A549 (cell line): ENCODE measurements around the gene CUL2. TPM values are rescaled to one million over a fixed set of nuclear protein-coding genes. Genes with fewer than 3 reads are reported as not detected.
A peak's percentile ranks its signal among the peaks of the same experiment; 100 is the strongest.

ENCODE experiments used
- ATAC-seq, 2 experiments: fragments of 200-7000 bp in 1 of 2; fragments of >200 bp in 1 of 2; cut with Nextera tagmentation in 1 of 2; cut with Tn5 transposase in 1 of 2; 3 replicates each; pipeline versions ENCODE4 v1.8.0 to v1.9.1; 2018 to 2020; ENCODE audit warnings: mild to moderate bottlenecking in 1 of 2, moderate library complexity in 1 of 2
- CTCF ChIA-PET: fragments of 300-600 bp; sonication (Branson Sonifier 250); formaldehyde crosslinking; extraction: SDS; loops from one replicate; lab custom pipeline; 2021; ENCODE audit warnings: antibody characterized with exemption, inconsistent platforms; lab: Yijun Ruan, JAX
- POLR2A ChIA-PET: fragments of 350-600 bp; formaldehyde crosslinking; extraction: SDS; loops from one replicate; lab custom pipeline; 2021; ENCODE audit warnings: antibody characterized with exemption, inconsistent platforms; lab: Yijun Ruan, JAX
- DNase-seq, 2 experiments: peaks; one replicate each; pipeline versions ENCODE4 v3.0.0 to v3.0.0-alpha.2; 2011 to 2016; ENCODE audit warnings: low read depth in 1 of 2, low spot score in 1 of 2
- FAIRE-seq: peaks from 2 replicates; lab custom pipeline; 2011; peaks lifted over from hg19 to GRCh38; lab: Jason Lieb, UNC
- H3K27ac ChIP-seq, 2 experiments: fragments of >200 bp; sonication (Bioruptor Twin); formaldehyde crosslinking; 3 replicates each; pipeline ENCODE4 v1.5.1; 2016 to 2017
- H3K4me1 ChIP-seq: fragments of >200 bp; sonication (Bioruptor Twin); formaldehyde crosslinking; 3 replicates; pipeline ENCODE4 v1.6.1; 2016
- H3K4me2 ChIP-seq: fragments of >200 bp; sonication (Bioruptor Twin); formaldehyde crosslinking; 3 replicates; pipeline ENCODE4 v1.6.1; 2016
- H3K4me3 ChIP-seq: fragments of >200 bp; sonication (Bioruptor Twin); formaldehyde crosslinking; 3 replicates; pipeline ENCODE4 v1.5.1; 2016
- H3K9me3 ChIP-seq: fragments of >200 bp; sonication (Bioruptor Twin); formaldehyde crosslinking; 3 replicates; pipeline ENCODE4 v1.6.1; 2016
- ATOH8 ChIP-seq: fragments of 250-450 bp; sonication (Bioruptor Pico); IDR thresholded peaks from 2 replicates; pipeline ENCODE4 v1.5.0; 2020; ENCODE audit warnings: low read depth, mild to moderate bottlenecking, moderate library complexity
- CTCF ChIP-seq: fragments of >200 bp; sonication (Bioruptor Twin); formaldehyde crosslinking; IDR thresholded peaks from 3 replicates; pipeline ENCODE4 v1.5.1; 2016
- E2F6 ChIP-seq: IDR thresholded peaks from 2 replicates; pipeline ENCODE4 v1.6.1; 2012; ENCODE audit warnings: low read depth, borderline replicate concordance
- EHMT2 ChIP-seq: fragments of 200-600 bp; sonication (generic); IDR thresholded peaks from 2 replicates; pipeline ENCODE4 v1.6.1; 2016; ENCODE audit warnings: antibody characterized with exemption, low read depth, mild to moderate bottlenecking, moderate library complexity
- ESRRA ChIP-seq: fragments of 150-350 bp; IDR thresholded peaks from 2 replicates; pipeline ENCODE4 v1.6.1; 2014; ENCODE audit warnings: mild to moderate bottlenecking, low read length, borderline replicate concordance
- HEYL ChIP-seq: fragments of 250-450 bp; sonication (Bioruptor Pico); IDR thresholded peaks from 2 replicates; pipeline ENCODE4 v1.8.0; 2021; ENCODE audit warnings: mild to moderate bottlenecking, moderate library complexity
- HOXB13 ChIP-seq: fragments of 250-450 bp; sonication (Bioruptor Pico); IDR thresholded peaks from 2 replicates; pipeline ENCODE4 v1.5.0; 2020; ENCODE audit warnings: low read depth, mild to moderate bottlenecking, moderate library complexity
- JUN ChIP-seq, 2 experiments: fragments of >200 bp; sonication (Bioruptor Twin); formaldehyde crosslinking; IDR thresholded peaks; 2 replicates in 1 of 2; 3 replicates in 1 of 2; pipeline ENCODE4 v1.6.1; 2016 to 2017
- JUNB ChIP-seq: fragments of >200 bp; sonication (Bioruptor Twin); formaldehyde crosslinking; IDR thresholded peaks from 2 replicates; pipeline ENCODE4 v1.6.1; 2016
- MAZ ChIP-seq: fragments of 150-350 bp; IDR thresholded peaks from 2 replicates; pipeline ENCODE4 v1.6.1; 2014; ENCODE audit warnings: antibody characterized with exemption, low read depth, low read length, borderline replicate concordance
- NPAS2 ChIP-seq: fragments of 250-450 bp; sonication (Bioruptor Pico); IDR thresholded peaks from 2 replicates; pipeline ENCODE4 v1.8.0; 2022; ENCODE audit warnings: mild to moderate bottlenecking, moderate library complexity, borderline replicate concordance
- POLR2A ChIP-seq: IDR thresholded peaks from 2 replicates; pipeline ENCODE4 v1.6.1; 2012; ENCODE audit warnings: mild to moderate bottlenecking, low read length
- RAD21 ChIP-seq, 2 experiments: fragments of >200 bp in 1 of 2; sonication (Bioruptor Twin) in 1 of 2; formaldehyde crosslinking in 1 of 2; IDR thresholded peaks in 1 of 2; conservative IDR thresholded peaks in 1 of 2; 2 replicates in 1 of 2; 3 replicates in 1 of 2; pipeline ENCODE4 v1.6.1; 2012 to 2018; ENCODE audit warnings: inconsistent platforms in 1 of 2
- RCOR1 ChIP-seq: fragments of 150-350 bp; IDR thresholded peaks from 2 replicates; pipeline ENCODE4 v1.6.1; 2014; ENCODE audit warnings: antibody characterized with exemption, low read length, low read depth
- RNF2 ChIP-seq: fragments of 200-600 bp; sonication (generic); IDR thresholded peaks from 2 replicates; pipeline ENCODE4 v1.6.1; 2016; ENCODE audit warnings: low read depth, mild to moderate bottlenecking, antibody characterized with exemption, moderate library complexity, borderline replicate concordance
- SMC3 ChIP-seq: fragments of >200 bp; sonication (Bioruptor Twin); formaldehyde crosslinking; IDR thresholded peaks from 3 replicates; pipeline ENCODE4 v1.6.1; 2018; ENCODE audit warnings: inconsistent platforms
- SREBF2 ChIP-seq: fragments of 450-650 bp; IDR thresholded peaks from 2 replicates; pipeline ENCODE4 v1.6.1; 2014; ENCODE audit warnings: mild to moderate bottlenecking, moderate library complexity
- TP53 ChIP-seq: fragments of 250-450 bp; sonication (Bioruptor Pico); IDR thresholded peaks from 2 replicates; pipeline ENCODE4 v1.5.0; 2021; ENCODE audit warnings: mild to moderate bottlenecking, moderate library complexity
- ZC3H11A ChIP-seq: fragments of 450-650 bp; IDR thresholded peaks from 2 replicates; pipeline ENCODE4 v1.6.1; 2014; ENCODE audit warnings: antibody characterized with exemption, mild to moderate bottlenecking
- ZFP36 ChIP-seq: fragments of 450-650 bp; IDR thresholded peaks from 2 replicates; pipeline ENCODE4 v1.6.1; 2014; ENCODE audit warnings: borderline replicate concordance; ENCODE audit not compliant: partially characterized antibody
- ZNF302 ChIP-seq: fragments of 250-450 bp; sonication (Bioruptor Pico); IDR thresholded peaks from 2 replicates; pipeline ENCODE4 v1.9.0; 2021; ENCODE audit warnings: inconsistent platforms, mild to moderate bottlenecking, moderate library complexity
- ZSCAN20 ChIP-seq: fragments of 250-450 bp; sonication (Bioruptor Pico); IDR thresholded peaks from 2 replicates; pipeline ENCODE4 v1.8.0; 2022; ENCODE audit warnings: mild to moderate bottlenecking, moderate library complexity
- WGBS: methylation state at CpG from one replicate; pipeline ENCODE4 v1.1.6; 2017; ENCODE audit errors: missing lambda C conversion rate; 5-methylcytosine and 5-hydroxymethylcytosine counted together
- polyA plus RNA-seq, 4 experiments: library from polyadenylated mRNA; depleted of rRNA in 3 of 4; stranded (reverse); fragments of >200 nt; fragmentation: RNase III in 1 of 4; extraction: RNeasy Plus Mini Kit Qiagen cat#74134 plus additional on column Dnase treatment in 1 of 4; gene quantifications; 2 replicates in 3 of 4; 3 replicates in 1 of 4; pipeline ENCODE4 v1.2.3, GENCODE V29; 2011 to 2017
- TF ChIP-seq, protein P1 (sequence below): fragments of 150-350 bp; IDR thresholded peaks from 2 replicates; pipeline ENCODE4 v1.6.1; 2014; ENCODE audit warnings: low read depth, mild to moderate bottlenecking, low read length
- TF ChIP-seq, protein P2 (sequence below): IDR thresholded peaks from 2 replicates; pipeline ENCODE4 v1.6.1; 2012

Gene CUL2
- polyA plus RNA-seq, 2 of the 4 experiments (the other 2 are of a cell fraction) = 26.8 to 35.1 TPM

DNA sequence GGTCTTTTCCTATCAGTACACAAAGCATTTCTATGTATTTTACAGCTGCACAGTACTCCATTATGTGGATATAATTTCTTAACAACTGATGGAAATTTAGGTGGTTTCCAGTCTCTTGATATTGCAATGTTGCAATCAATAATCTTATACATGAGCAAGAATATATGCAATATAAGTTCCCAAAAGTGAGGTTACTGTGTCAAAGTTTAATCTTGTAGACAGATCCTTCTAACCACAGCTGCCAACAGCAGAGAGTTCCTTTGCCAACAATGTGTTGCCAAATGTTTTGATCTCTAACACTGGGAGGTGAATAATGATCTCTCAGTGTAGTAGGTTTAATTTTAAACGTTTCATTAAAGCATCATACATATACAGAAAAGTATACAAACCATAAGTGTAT, 54.5 kb downstream of the CUL2 start:
- no peak for DNase-seq
- H3K27ac ChIP-seq = no peak overlapping the region
- ATAC-seq = no peak
- H3K4me2 ChIP-seq = no peak overlapping the region
- POLR2A ChIA-PET = no interaction called here
- CTCF ChIA-PET = interaction anchor here (0.9 to 2.6 kb wide), 4 partner anchors 8 to 398 kb away, joined by 3 to 9 read pairs (median 3); no protein-coding TSS in a partner anchor
- no peaks in the 10 kb centered on the region for H3K9me3 ChIP-seq
- no peaks in the 10 kb centered on the region; the same call in 2 of the 3 replicates for H3K4me1 ChIP-seq
- FAIRE-seq = peak; percentile 43
- WGBS = 47% methylated on average over 1 of the region's 1 CpG
- TF ChIP-seq JUNB (no peak), ZSCAN20 (CRISPR knock-in tag) (no peak), MAZ (no peak), ZFP36 (no peak), ZC3H11A (no peak), E2F6 (no peak), SREBF2 (no peak), HEYL (CRISPR knock-in tag) (no peak), TP53 (CRISPR knock-in tag) (no peak), EHMT2 (no peak), ESRRA (no peak), RCOR1 (no peak), ATOH8 (no peak), NPAS2 (no peak), CTCF (no peak)
- TF ChIP-seq, protein P1, sequence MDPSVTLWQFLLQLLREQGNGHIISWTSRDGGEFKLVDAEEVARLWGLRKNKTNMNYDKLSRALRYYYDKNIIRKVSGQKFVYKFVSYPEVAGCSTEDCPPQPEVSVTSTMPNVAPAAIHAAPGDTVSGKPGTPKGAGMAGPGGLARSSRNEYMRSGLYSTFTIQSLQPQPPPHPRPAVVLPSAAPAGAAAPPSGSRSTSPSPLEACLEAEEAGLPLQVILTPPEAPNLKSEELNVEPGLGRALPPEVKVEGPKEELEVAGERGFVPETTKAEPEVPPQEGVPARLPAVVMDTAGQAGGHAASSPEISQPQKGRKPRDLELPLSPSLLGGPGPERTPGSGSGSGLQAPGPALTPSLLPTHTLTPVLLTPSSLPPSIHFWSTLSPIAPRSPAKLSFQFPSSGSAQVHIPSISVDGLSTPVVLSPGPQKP = no peak
- TF ChIP-seq, all 56 proteins: peak for 0
- H3K4me3 ChIP-seq = no peak overlapping the region

DNA sequence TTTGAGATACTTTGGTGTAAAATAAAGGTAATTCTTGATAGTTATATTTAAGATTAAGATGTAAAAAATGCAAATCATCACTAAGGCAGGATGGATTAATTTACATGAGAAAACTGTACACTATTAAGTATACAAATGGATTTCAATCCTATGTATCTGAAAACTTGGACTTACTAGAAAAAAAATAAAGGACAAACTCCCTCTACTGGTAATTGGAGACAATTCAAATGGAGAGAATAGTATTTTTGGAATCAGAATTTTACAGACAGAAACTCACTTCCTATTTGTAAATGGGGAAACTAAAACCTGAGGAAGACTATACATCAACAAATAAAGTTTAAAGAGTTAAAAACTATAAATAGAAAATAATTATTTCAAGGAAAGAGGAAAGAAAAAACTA, 62.6 kb downstream of the CUL2 start:
- DNase-seq = no peak
- peak; percentile 7 for FAIRE-seq
- Histone ChIP-seq H3K27ac (no peak overlapping the region), H3K4me2 (no peak overlapping the region), H3K9me3 (no peaks in the 10 kb centered on the region), H3K4me1 (peaks cover 3% of the 10 kb centered on the region; the same call in 1 of the 3 replicates), H3K4me3 (no peak overlapping the region)
- no peak for ATAC-seq
- POLR2A ChIA-PET = no interaction called here
- TF ChIP-seq RAD21 (conservative IDR thresholded peaks at IDR 0.05 in 1 of 2, IDR thresholded peaks at IDR 0.05 in 1 of 2) (peak; percentile 54 to 61; a peak in 4 of 5 replicates), RNF2 (no peak), HOXB13 (CRISPR knock-in tag) (no peak), ZNF302 (CRISPR knock-in tag) (no peak), CTCF (peak; percentile 53), E2F6 (no peak), EHMT2 (no peak), SMC3 (peak; percentile 56), JUN (IDR thresholded peaks at IDR 0.05) (no peak), ZC3H11A (no peak), POLR2A (no peak)
- TF ChIP-seq, protein P2, sequence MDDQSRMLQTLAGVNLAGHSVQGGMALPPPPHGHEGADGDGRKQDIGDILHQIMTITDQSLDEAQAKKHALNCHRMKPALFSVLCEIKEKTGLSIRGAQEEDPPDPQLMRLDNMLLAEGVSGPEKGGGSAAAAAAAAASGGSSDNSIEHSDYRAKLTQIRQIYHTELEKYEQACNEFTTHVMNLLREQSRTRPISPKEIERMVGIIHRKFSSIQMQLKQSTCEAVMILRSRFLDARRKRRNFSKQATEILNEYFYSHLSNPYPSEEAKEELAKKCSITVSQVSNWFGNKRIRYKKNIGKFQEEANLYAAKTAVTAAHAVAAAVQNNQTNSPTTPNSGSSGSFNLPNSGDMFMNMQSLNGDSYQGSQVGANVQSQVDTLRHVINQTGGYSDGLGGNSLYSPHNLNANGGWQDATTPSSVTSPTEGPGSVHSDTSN = no peak
- CTCF ChIA-PET = interaction anchor here (0.8 to 8.9 kb wide), 17 partner anchors 9 to 373 kb away, joined by 3 to 99 read pairs (median 6); no protein-coding TSS in a partner anchor
